ENCODE results near the gene H1-8. TPM values are rescaled to one million over a fixed set of nuclear protein-coding genes. Genes with fewer than 3 reads are reported as not detected.

H1-8 gene
- total RNA-seq, 4 donors from 2014 or later: not detected

GRCh38 chr3:129505341-129505740 is 37.6 kb upstream of the H1-8 start:
- Histone ChIP-seq H3K4me1 (no peaks in the 10 kb centered on the region), H3K27ac (no peak overlapping the region), H3K36me3 (peaks cover 0 to 30% (median 0%) of the 10 kb centered on the region in 3 donors), H3K27me3 (no peaks in the 10 kb centered on the region), H3K4me3 (no peak overlapping the region), H3K9me3 (no peaks in the 10 kb centered on the region)
- DNase-seq: no peak
- TF ChIP-seq, protein P1, sequence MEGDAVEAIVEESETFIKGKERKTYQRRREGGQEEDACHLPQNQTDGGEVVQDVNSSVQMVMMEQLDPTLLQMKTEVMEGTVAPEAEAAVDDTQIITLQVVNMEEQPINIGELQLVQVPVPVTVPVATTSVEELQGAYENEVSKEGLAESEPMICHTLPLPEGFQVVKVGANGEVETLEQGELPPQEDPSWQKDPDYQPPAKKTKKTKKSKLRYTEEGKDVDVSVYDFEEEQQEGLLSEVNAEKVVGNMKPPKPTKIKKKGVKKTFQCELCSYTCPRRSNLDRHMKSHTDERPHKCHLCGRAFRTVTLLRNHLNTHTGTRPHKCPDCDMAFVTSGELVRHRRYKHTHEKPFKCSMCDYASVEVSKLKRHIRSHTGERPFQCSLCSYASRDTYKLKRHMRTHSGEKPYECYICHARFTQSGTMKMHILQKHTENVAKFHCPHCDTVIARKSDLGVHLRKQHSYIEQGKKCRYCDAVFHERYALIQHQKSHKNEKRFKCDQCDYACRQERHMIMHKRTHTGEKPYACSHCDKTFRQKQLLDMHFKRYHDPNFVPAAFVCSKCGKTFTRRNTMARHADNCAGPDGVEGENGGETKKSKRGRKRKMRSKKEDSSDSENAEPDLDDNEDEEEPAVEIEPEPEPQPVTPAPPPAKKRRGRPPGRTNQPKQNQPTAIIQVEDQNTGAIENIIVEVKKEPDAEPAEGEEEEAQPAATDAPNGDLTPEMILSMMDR (IDR thresholded peaks at IDR 0.05): no peak
- no peak for TF ChIP-seq POLR2A (IDR thresholded peaks at IDR 0.05)

GRCh38 chr3:129506231-129506742 is 36.7 kb upstream of the H1-8 start:
- no peak overlapping the region for H3K27ac ChIP-seq
- peaks cover 0 to 30% (median 0%) of the 10 kb centered on the region in 3 donors for H3K36me3 ChIP-seq
- no peaks in the 10 kb centered on the region for H3K4me1 ChIP-seq
- H3K9me3 ChIP-seq: no peaks in the 10 kb centered on the region
- H3K27me3 ChIP-seq: no peaks in the 10 kb centered on the region
- no peak for DNase-seq
- no peak overlapping the region for H3K4me3 ChIP-seq
- no peak for TF ChIP-seq POLR2A (IDR thresholded peaks at IDR 0.05)
- TF ChIP-seq, protein P1 (IDR thresholded peaks at IDR 0.05): no peak

- H3K36me3 ChIP-seq: peaks cover 0 to 27% (median 0%) of the 10 kb centered on the region in 3 donors
- no peak for DNase-seq
- H3K9me3 ChIP-seq: no peaks in the 10 kb centered on the region
- no peak overlapping the region for H3K4me3 ChIP-seq
- no peak for TF ChIP-seq POLR2A (IDR thresholded peaks at IDR 0.05)
- TF ChIP-seq, protein P1 (IDR thresholded peaks at IDR 0.05): no peak
- no peak overlapping the region for H3K27ac ChIP-seq
- no peaks in the 10 kb centered on the region for H3K4me1 ChIP-seq
- no peaks in the 10 kb centered on the region for H3K27me3 ChIP-seq
These were observed 35.7 kb upstream of the H1-8 start for GRCh38 chr3:129507181-129507831.

- Histone ChIP-seq H3K4me1 (no peaks in the 10 kb centered on the region), H3K27ac (no peak overlapping the region), H3K9me3 (no peaks in the 10 kb centered on the region), H3K36me3 (no peaks in the 10 kb centered on the region), H3K4me3 (no peak overlapping the region), H3K27me3 (no peaks in the 10 kb centered on the region)
- DNase-seq: no peak
- no peak for TF ChIP-seq POLR2A (IDR thresholded peaks at IDR 0.05)
- TF ChIP-seq, protein P1 (IDR thresholded peaks at IDR 0.05): no peak
These were observed 30.4 kb upstream of the H1-8 start for GRCh38 chr3:129512595-129512994.

DNA sequence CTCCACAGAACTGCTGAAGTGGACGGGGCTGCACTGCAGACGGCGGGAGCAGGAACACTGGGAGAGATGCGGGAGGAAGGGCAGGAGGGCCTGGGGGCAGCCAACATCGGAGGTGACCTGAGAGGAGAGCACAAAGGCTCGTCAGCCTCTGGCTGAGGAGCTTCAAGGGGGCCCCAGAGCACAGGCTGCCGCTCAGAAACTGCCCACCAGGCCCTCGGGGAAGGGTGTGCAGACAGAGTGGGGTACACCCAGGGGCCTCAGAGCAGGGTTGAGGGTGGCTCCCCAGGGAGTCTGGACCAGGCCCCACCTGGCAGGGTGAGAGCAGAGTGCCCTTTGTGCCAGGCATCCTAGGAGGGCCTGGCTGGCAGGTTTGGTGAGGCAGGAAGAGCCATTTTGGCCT is 29.3 kb upstream of the H1-8 start:
- Histone ChIP-seq H3K4me1 (no peaks in the 10 kb centered on the region), H3K27me3 (no peaks in the 10 kb centered on the region), H3K9me3 (no peaks in the 10 kb centered on the region), H3K36me3 (no peaks in the 10 kb centered on the region), H3K4me3 (no peak overlapping the region), H3K27ac (no peak overlapping the region)
- no peak for DNase-seq
- TF ChIP-seq POLR2A (IDR thresholded peaks at IDR 0.05): no peak
- TF ChIP-seq, protein P1 (IDR thresholded peaks at IDR 0.05): no peak
